GM18870 (cell line): ENCODE results near the gene KCP.

ENCODE experiments used
- ATAC-seq: cut with Tn5 transposase; IDR thresholded peaks from one replicate; pipeline ENCODE4 v1.9.1; 2021; ENCODE audit warnings: moderate library complexity; ENCODE audit not compliant: unreplicated experiment

KCP gene

GRCh38 chr7:128939075-128939860 lies 28.8 kb upstream of the KCP start:
- ATAC-seq, result peak; percentile 20

GRCh38 chr7:128938544-128939074 lies 28.1 kb upstream of the KCP start:
- no peak for ATAC-seq

- no peak for ATAC-seq
These were observed 27.4 kb upstream of the KCP start, which contains the start of gene IRF5 for GRCh38 chr7:128937647-128938543. Gene IRF5 (plus strand): TSS chr7:128937927. CDS start chr7:128942082, 4,155 bp downstream.

- no peak for ATAC-seq
These were observed 26.8 kb upstream of the KCP start for GRCh38 chr7:128937271-128937646.

GRCh38 chr7:128936798-128937197 lies 26.3 kb upstream of the KCP start:
- ATAC-seq, result no peak

GRCh38 chr7:128935342-128935730 lies 24.8 kb upstream of the KCP start:
- ATAC-seq, result no peak

- peak; percentile 25 for ATAC-seq
These were observed 24.1 kb upstream of the KCP start for GRCh38 chr7:128934361-128935341.

- ATAC-seq, result no peak
These were observed 22.8 kb upstream of the KCP start for GRCh38 chr7:128933180-128933891.

GRCh38 chr7:128932862-128933179 lies 22.3 kb upstream of the KCP start:
- ATAC-seq, result no peak

- no peak for ATAC-seq
These were observed 21.7 kb upstream of the KCP start for GRCh38 chr7:128931965-128932861.

- ATAC-seq, result no peak
These were observed 20.8 kb upstream of the KCP start for GRCh38 chr7:128931190-128931798.

- ATAC-seq, result no peak
These were observed 18.6 kb upstream of the KCP start for GRCh38 chr7:128928882-128929788.

- no peak for ATAC-seq
These were observed 17.8 kb upstream of the KCP start for GRCh38 chr7:128928159-128928813.

- ATAC-seq, result no peak
These were observed 14.4 kb upstream of the KCP start for GRCh38 chr7:128924707-128925588.

- no peak for ATAC-seq
These were observed 12.9 kb upstream of the KCP start for GRCh38 chr7:128923411-128923800.
